HepG2 (cell line): ENCODE data around the gene ZNF629. TPM values are rescaled to one million over a fixed set of nuclear protein-coding genes. Genes with fewer than 3 reads are reported as not detected.
A peak's percentile ranks its signal among the peaks of the same experiment; 100 is the strongest.

Source experiments
- ARHGAP35 ChIP-seq: sonication (generic); formaldehyde crosslinking; IDR thresholded peaks from 2 replicates; pipeline ENCODE4 v1.9.0; 2022; ENCODE audit warnings: mild to moderate bottlenecking, inconsistent platforms, moderate library complexity, missing genetic modification reagents, borderline replicate concordance
- ETV5 ChIP-seq: IDR thresholded peaks from 2 replicates; pipeline ENCODE4 v1.6.1; 2018; ENCODE audit warnings: missing biosample characterization, missing genetic modification reagents, inconsistent platforms, borderline replicate concordance
- MIER3 ChIP-seq: IDR thresholded peaks from 2 replicates; pipeline ENCODE4 v1.6.1; 2016; ENCODE audit warnings: missing compliant biosample characterization, borderline replicate concordance
- NAIF1 ChIP-seq: sonication (generic); formaldehyde crosslinking; IDR thresholded peaks from 2 replicates; pipeline ENCODE4 v1.5.0; 2020; ENCODE audit warnings: mild to moderate bottlenecking, missing genetic modification reagents, borderline replicate concordance
- POGZ ChIP-seq: sonication (generic); formaldehyde crosslinking; IDR thresholded peaks from 2 replicates; pipeline ENCODE4 v1.4.0; 2020; ENCODE audit warnings: mild to moderate bottlenecking, missing genetic modification reagents
- REXO4 ChIP-seq: sonication (generic); formaldehyde crosslinking; IDR thresholded peaks from 2 replicates; pipeline ENCODE4 v1.8.0; 2022; ENCODE audit warnings: missing genetic modification reagents, mild to moderate bottlenecking, borderline replicate concordance
- RFXANK ChIP-seq: IDR thresholded peaks from 2 replicates; pipeline ENCODE4 v1.6.1; 2016
- SMYD3 ChIP-seq: sonication (generic); formaldehyde crosslinking; IDR thresholded peaks from 2 replicates; pipeline ENCODE4 v1.8.1; 2023; ENCODE audit warnings: mild to moderate bottlenecking, missing genetic modification reagents
- SOX13 ChIP-seq, 3 experiments: fragments of 450-650 bp in 1 of 3; sonication (generic) in 1 of 3; formaldehyde crosslinking in 1 of 3; IDR thresholded peaks in 2 of 3; conservative IDR thresholded peaks in 1 of 3; 2 replicates each; pipeline versions ENCODE4 v1.5.0 to v1.6.1; 2016 to 2020; ENCODE audit warnings: antibody characterized with exemption in 1 of 3, mild to moderate bottlenecking in 1 of 3, missing compliant biosample characterization in 1 of 3, missing genetic modification reagents in 1 of 3, moderate library complexity in 1 of 3
- ZC3H13 ChIP-seq: sonication (generic); formaldehyde crosslinking; IDR thresholded peaks from 2 replicates; pipeline ENCODE4 v1.8.1; 2023; ENCODE audit warnings: mild to moderate bottlenecking, missing genetic modification reagents, moderate library complexity
- ZFP36L1 ChIP-seq: sonication (generic); formaldehyde crosslinking; IDR thresholded peaks from 2 replicates; pipeline ENCODE4 v1.8.0; 2022; ENCODE audit warnings: mild to moderate bottlenecking, missing genetic modification reagents, moderate library complexity
- ZNF17 ChIP-seq: sonication (generic); formaldehyde crosslinking; IDR thresholded peaks from 2 replicates; pipeline ENCODE4 v1.5.0; 2020; ENCODE audit warnings: mild to moderate bottlenecking, missing genetic modification reagents
- ZNF546 ChIP-seq: sonication (generic); formaldehyde crosslinking; conservative IDR thresholded peaks from 2 replicates; pipeline ENCODE4 v1.8.1; 2023; ENCODE audit warnings: mild to moderate bottlenecking, missing genetic modification reagents
- ZNF552 ChIP-seq: sonication (generic); formaldehyde crosslinking; IDR thresholded peaks from 2 replicates; pipeline ENCODE4 v1.9.0; 2022; ENCODE audit warnings: missing genetic modification reagents, mild to moderate bottlenecking, borderline replicate concordance
- ZNF614 ChIP-seq: IDR thresholded peaks from 2 replicates; pipeline ENCODE4 v1.6.1; 2018; ENCODE audit warnings: missing biosample characterization, missing genetic modification reagents, inconsistent platforms, borderline replicate concordance
- ZNF616 ChIP-seq: sonication (generic); formaldehyde crosslinking; IDR thresholded peaks from 2 replicates; pipeline ENCODE4 v1.5.0; 2020; ENCODE audit warnings: low read depth, mild to moderate bottlenecking, missing genetic modification reagents
- ZNF703 ChIP-seq: sonication (generic); formaldehyde crosslinking; IDR thresholded peaks from 2 replicates; pipeline ENCODE4 v1.5.1; 2020; ENCODE audit warnings: missing genetic modification reagents, mild to moderate bottlenecking, moderate library complexity, borderline replicate concordance
- ZZZ3 ChIP-seq: sonication (generic); formaldehyde crosslinking; IDR thresholded peaks from 2 replicates; pipeline ENCODE4 v1.4.0; 2020; ENCODE audit warnings: missing genetic modification reagents, mild to moderate bottlenecking, borderline replicate concordance
- polyA plus RNA-seq, 8 experiments: library from polyadenylated mRNA; depleted of rRNA in 3 of 8; stranded (reverse) in 7 of 8; unstranded in 1 of 8; fragments of >200 nt; fragmentation: Illumina TruSeq in 4 of 8; extraction: Trizol in 4 of 8; gene quantifications; 2 replicates each; pipeline versions ENCODE4 v1.2.1 to v1.2.3, GENCODE V29; 2011 to 2016; ENCODE audit warnings: low read depth in 4 of 8, missing spikeins in 1 of 8, mixed read lengths in 1 of 8; ENCODE audit not compliant: insufficient read depth in 1 of 8
- total RNA-seq, 5 experiments: library from RNA; depleted of rRNA; stranded (reverse); fragments of >200 nt; fragmentation: Illumina TruSeq; extraction: Trizol; gene quantifications; 2 replicates each; pipeline ENCODE4 v1.2.3, GENCODE V29; 2016; ENCODE audit warnings: low read depth in 1 of 5
- TF ChIP-seq, protein P1 (sequence below): sonication (generic); formaldehyde crosslinking; IDR thresholded peaks from 2 replicates; pipeline ENCODE4 v1.4.0; 2020; ENCODE audit warnings: missing genetic modification reagents
- TF ChIP-seq, protein P2 (sequence below): sonication (generic); formaldehyde crosslinking; IDR thresholded peaks from 2 replicates; pipeline ENCODE4 v1.5.0; 2020; ENCODE audit warnings: missing genetic modification reagents, mild to moderate bottlenecking, borderline replicate concordance
- TF ChIP-seq, protein P3 (sequence below): sonication (generic); formaldehyde crosslinking; IDR thresholded peaks from 2 replicates; pipeline ENCODE4 v1.8.0; 2022; ENCODE audit warnings: low read depth, missing genetic modification reagents

ZNF629 gene
- total and polyA plus RNA-seq, 2 of the 13 experiments (the other 11 are each of a cell fraction or from before 2014, with no cell fraction given), result 6.1 to 16.5 TPM

DNA sequence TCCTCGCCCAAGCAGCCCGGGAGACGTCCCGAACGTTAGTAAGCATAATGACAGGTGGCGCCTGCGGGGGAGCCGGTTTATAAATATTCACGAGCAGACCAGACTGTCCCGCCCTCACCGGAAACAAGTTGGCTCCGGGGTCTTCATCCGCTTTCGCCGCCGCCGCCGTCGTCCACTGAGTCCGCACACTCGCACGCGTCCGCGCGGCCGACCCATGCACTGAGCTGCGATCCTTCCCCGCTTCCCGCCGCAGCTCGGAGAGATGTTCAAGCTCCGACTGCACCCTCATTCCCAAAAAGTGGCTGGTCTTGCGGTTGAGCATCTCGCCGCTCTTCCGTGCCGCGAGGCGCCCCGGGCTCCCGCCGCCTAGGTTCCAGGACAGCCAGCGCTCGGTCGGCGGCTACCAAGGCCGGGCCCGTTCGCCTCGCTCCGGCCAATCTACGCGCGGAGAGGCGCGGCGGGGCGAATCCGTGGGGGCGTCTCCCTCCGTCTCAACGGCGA is 25.5 kb downstream of the ZNF629 start (continued):
- TF ChIP-seq ZNF616 (CRISPR knock-in tag), result peak; percentile 77; the same call in 1 of the 2 replicates
- peak; percentile 72; the same call in 1 of the 2 replicates for TF ChIP-seq ARHGAP35 (CRISPR knock-in tag)
- peak; percentile 84; the same call in 1 of the 2 replicates for TF ChIP-seq NAIF1 (CRISPR knock-in tag)
- TF ChIP-seq, protein P1, sequence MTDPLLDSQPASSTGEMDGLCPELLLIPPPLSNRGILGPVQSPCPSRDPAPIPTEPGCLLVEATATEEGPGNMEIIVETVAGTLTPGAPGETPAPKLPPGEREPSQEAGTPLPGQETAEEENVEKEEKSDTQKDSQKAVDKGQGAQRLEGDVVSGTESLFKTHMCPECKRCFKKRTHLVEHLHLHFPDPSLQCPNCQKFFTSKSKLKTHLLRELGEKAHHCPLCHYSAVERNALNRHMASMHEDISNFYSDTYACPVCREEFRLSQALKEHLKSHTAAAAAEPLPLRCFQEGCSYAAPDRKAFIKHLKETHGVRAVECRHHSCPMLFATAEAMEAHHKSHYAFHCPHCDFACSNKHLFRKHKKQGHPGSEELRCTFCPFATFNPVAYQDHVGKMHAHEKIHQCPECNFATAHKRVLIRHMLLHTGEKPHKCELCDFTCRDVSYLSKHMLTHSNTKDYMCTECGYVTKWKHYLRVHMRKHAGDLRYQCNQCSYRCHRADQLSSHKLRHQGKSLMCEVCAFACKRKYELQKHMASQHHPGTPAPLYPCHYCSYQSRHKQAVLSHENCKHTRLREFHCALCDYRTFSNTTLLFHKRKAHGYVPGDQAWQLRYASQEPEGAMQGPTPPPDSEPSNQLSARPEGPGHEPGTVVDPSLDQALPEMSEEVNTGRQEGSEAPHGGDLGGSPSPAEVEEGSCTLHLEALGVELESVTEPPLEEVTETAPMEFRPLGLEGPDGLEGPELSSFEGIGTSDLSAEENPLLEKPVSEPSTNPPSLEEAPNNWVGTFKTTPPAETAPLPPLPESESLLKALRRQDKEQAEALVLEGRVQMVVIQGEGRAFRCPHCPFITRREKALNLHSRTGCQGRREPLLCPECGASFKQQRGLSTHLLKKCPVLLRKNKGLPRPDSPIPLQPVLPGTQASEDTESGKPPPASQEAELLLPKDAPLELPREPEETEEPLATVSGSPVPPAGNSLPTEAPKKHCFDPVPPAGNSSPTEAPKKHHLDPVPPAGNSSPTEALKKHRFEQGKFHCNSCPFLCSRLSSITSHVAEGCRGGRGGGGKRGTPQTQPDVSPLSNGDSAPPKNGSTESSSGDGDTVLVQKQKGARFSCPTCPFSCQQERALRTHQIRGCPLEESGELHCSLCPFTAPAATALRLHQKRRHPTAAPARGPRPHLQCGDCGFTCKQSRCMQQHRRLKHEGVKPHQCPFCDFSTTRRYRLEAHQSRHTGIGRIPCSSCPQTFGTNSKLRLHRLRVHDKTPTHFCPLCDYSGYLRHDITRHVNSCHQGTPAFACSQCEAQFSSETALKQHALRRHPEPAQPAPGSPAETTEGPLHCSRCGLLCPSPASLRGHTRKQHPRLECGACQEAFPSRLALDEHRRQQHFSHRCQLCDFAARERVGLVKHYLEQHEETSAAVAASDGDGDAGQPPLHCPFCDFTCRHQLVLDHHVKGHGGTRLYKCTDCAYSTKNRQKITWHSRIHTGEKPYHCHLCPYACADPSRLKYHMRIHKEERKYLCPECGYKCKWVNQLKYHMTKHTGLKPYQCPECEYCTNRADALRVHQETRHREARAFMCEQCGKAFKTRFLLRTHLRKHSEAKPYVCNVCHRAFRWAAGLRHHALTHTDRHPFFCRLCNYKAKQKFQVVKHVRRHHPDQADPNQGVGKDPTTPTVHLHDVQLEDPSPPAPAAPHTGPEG (CRISPR knock-in tag), result 0 out of 2 replicates have a peak, but pooled peaks have one; percentile 28
- peak; percentile 33; the same call in 1 of the 2 replicates for TF ChIP-seq REXO4 (CRISPR knock-in tag)
- TF ChIP-seq, protein P2, sequence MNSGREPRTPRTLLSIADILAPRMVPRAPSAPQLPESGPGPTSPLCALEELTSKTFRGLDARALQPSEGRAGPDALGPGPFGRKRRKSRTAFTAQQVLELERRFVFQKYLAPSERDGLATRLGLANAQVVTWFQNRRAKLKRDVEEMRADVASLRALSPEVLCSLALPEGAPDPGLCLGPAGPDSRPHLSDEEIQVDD (CRISPR knock-in tag), result peak; percentile 93
- TF ChIP-seq ZC3H13 (CRISPR knock-in tag), result peak; percentile 86; the same call in 1 of the 2 replicates
- peak; percentile 35; the same call in 1 of the 2 replicates for TF ChIP-seq ZFP36L1 (CRISPR knock-in tag)
- peak; percentile 31; the same call in 1 of the 2 replicates for TF ChIP-seq ZNF614 (CRISPR knock-in tag)
- TF ChIP-seq ETV5 (CRISPR knock-in tag), result peak; percentile 54; the same call in 1 of the 2 replicates
- no peak for TF ChIP-seq SOX13 (IDR thresholded peaks at IDR 0.05)
- peak in 1 of 2 experiments; percentile 22; a peak in 2 of 4 replicates for TF ChIP-seq SOX13 (CRISPR knock-in tag; conservative IDR thresholded peaks at IDR 0.05 in 1 of 2, IDR thresholded peaks at IDR 0.05 in 1 of 2)
- TF ChIP-seq, protein P3, sequence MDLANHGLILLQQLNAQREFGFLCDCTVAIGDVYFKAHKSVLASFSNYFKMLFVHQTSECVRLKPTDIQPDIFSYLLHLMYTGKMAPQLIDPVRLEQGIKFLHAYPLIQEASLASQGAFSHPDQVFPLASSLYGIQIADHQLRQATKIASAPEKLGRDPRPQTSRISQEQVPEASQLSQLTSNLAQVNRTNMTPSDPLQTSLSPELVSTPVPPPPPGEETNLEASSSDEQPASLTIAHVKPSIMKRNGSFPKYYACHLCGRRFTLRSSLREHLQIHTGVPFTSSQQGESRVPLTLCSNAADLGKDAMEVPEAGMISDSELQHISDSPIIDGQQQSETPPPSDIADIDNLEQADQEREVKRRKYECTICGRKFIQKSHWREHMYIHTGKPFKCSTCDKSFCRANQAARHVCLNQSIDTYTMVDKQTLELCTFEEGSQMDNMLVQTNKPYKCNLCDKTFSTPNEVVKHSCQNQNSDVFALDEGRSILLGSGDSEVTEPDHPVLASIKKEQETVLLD (CRISPR knock-in tag), result 0 out of 2 replicates have a peak, but pooled peaks have one; percentile 27
- no peak for TF ChIP-seq RFXANK (CRISPR knock-in tag)
- TF ChIP-seq ZNF17 (CRISPR knock-in tag), result peak; percentile 84; the same call in 1 of the 2 replicates
- TF ChIP-seq ZNF552 (CRISPR knock-in tag), result peak; percentile 51
- TF ChIP-seq ZNF546 (CRISPR knock-in tag), result 0 out of 2 replicates have a peak, but pooled peaks have one; percentile 10
- TF ChIP-seq POGZ, result peak; percentile 33; the same call in 1 of the 2 replicates
- TF ChIP-seq MIER3 (CRISPR knock-in tag), result no peak
- TF ChIP-seq ZNF703 (CRISPR knock-in tag), result 0 out of 2 replicates have a peak, but pooled peaks have one; percentile 12
- TF ChIP-seq SMYD3, result peak; percentile 68; the same call in 1 of the 2 replicates
- TF ChIP-seq ZZZ3 (CRISPR knock-in tag), result no peak; the same call in 1 of the 2 replicates
